HG02884 (cell line): Measurements from ENCODE around the gene SMIM10L1.

Experiments
- ATAC-seq: cut with Tn5 transposase; IDR thresholded peaks from one replicate; pipeline ENCODE4 v1.9.1; 2021; ENCODE audit warnings: mild to moderate bottlenecking, moderate library complexity; ENCODE audit not compliant: unreplicated experiment

Gene SMIM10L1

DNA sequence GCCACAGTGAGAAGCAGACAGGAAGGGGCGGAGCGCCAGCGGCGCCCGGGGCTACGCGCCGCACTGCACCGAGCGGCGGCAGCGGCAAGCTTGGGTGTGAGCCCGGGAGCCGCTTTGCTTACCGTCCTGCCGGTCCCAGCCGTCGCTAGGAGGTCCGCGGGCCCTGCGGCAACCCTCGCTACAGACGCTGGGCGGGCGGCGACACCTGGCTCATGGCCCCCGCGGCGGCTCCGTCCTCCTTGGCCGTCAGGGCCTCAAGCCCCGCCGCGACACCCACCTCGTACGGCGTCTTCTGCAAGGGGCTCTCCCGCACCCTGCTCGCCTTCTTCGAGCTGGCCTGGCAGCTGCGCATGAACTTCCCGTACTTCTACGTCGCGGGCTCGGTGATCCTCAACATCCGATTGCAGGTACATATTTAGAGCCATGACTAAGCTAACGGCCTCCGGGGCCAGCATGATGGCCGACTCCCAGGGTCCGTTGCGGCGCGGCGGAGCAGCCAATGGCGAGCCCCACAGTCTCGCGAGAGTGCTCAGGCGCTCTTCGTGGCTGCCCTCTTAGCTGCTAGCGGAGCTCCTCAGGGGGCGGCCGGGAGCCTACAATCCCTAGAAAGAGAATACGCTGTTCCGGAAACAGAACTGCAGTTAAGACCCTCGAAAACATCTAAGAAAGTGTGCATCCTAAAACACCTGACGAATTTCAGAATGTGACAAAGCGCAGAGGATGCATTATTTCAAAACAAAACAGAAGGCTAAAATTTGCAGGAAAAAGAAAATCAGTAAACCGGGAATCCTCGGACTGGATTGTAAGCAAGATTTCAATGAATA lies at the start of gene SMIM10L1:
TSS of gene SMIM10L1 (plus strand) at position 50 of the 824 bp plus-strand sequence. CDS start at position 213, 163 bp downstream.
- ATAC-seq: peak; percentile 94

DNA sequence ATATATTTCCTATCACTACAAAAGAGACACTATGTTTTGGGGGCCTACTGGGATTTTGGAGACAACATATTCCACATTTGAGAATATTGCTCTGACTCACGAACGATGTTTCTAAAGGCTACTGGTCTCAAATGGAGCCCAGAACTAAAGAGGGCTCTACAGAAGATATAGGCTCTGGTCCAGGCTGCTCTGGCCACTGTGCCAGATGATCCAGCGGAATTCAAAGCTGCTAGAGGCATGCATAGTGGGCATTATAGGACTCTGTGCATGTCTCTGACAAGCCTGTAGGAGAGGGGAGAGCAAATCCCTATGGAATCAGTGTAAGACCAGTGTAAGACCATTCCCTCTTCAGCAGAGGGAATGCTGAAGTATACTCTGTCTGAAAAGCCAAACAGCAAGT lies 40.6 kb upstream of the SMIM10L1 start:
- no peak for ATAC-seq

DNA sequence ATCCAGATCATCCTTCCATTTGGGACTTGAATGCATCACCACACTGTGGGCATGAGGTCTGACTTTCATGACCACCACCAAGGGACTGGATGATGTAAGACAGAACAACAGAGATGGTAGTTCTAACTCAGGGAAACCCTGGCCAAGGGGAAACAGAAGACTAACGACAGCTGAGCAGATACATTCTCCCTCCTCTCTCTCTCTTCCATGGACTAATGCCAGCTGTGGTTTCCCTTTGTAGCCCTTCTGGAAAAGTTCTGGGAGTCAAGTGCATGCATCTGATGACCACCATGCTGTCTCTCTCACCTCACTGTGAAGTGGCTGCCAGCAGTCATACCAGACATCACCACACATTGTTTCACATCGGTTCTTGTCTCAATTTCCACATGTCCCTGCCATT lies 40.0 kb upstream of the SMIM10L1 start:
- no peak for ATAC-seq

DNA sequence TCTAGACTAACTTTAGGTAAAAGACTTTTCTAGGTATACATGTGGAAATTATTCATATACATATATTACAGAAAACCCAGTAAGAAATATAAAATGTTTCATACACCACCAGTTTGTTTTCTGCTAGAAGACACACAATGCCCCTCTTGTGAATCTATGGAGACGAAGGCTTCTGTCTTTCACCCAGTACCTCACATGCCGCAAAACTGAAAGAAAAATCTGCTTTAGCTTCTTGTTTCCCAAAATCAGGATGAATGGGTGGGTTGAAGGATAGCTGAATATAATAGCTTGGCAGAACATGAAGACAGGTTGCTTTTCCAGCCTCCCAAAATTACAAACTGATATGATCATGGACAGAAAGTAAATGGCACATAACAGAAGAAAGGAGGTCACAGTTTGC lies 37.8 kb upstream of the SMIM10L1 start:
- ATAC-seq: no peak

DNA sequence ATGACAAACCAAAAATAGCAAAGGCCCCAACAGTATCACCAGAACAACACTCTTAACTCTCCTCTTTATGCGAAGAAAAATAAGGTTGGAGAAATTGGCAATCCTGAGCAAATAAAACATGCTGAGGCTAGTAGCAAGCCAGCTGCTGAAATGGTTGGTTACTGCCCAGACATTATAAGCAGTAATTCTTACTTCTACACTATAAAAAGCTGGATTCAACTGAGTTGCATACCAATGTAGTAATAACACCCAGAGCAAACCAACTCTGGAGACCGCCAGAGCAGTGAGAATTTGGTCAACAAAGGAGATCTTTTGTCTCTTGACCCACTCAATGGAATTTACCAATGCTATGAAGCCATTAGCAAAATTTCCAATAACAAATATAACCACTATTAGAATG lies 37.2 kb upstream of the SMIM10L1 start:
- no peak for ATAC-seq

DNA sequence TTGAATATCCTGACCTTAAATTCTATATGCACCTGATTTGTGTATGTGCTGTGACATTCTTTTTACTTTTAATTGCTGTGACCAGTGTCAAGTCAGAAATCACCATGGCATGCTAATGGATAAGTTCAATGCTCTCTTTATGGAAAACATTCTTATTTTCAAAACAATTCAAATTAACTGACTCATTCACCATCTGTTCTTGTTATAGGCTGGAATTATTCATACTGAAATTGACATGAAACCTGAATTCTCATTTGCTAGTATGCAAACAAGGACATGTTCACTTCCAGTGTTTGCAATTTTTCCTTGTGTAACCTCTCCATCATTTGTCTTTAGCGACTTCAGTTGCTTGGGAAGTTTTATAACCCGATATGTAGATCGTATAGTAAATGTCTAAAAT lies 36.7 kb upstream of the SMIM10L1 start, which contains the start of gene TAS2R30:
TSS of gene TAS2R30 (minus strand) at position 340 of the 400 bp plus-strand sequence. CDS start 400 bp downstream, outside the sequence.
- ATAC-seq: no peak

DNA sequence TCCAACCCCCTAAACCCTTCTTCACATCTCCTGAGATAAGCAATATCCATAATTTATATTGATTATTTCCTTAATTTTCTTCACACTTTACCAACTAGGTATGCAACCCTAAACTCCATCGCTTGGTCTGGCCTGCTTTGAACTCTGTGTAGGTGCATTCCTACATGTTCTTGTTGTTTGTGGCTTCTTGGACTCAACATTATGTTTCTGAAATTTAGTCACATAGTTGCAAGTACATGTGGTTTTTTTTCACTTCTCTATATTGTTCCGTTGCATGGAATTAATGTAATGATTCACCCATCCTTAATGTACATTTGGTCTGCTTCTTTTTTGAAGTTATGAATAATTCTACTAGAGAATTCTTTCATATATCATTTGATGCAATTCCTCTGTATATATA lies 34.9 kb upstream of the SMIM10L1 start:
- peak; percentile 81 for ATAC-seq

DNA sequence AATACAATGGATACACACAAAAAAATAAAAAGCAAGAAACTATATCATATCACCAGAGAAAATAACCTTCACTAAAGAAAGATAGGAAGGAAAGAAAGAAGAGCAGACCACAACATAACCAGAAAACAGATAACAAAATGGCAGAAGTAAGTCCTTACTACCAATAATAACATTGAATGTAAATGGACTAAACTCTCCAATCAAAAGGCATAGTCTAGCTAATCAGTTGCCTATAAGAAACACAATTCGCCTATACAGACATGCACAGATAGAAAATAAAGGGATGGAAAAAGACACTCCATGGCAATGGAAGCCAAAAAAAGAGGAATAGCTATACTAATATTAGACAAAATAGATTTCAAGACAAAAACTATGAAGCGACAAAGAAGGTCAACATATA lies 27.6 kb upstream of the SMIM10L1 start:
- no peak for ATAC-seq

DNA sequence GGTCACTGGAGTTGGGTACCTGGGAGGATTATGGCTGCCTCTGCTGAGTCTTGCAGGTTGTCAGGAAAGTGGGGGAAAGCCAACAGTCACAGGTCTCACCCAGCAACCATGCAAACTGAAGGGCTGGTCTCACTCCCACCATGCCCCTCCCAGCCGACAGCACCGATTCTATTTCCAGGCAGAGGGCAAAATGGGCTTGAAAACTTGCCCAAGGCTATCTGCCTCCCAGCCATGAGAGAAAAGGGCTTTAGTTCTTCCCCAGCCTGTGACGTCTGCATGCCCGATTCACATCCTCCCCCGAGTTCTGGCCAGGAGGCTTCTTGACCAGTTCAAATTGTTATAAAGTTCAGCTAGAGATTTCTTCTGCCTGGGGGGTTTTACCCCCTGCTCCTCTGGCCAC lies 26.7 kb upstream of the SMIM10L1 start:
- ATAC-seq: no peak

DNA sequence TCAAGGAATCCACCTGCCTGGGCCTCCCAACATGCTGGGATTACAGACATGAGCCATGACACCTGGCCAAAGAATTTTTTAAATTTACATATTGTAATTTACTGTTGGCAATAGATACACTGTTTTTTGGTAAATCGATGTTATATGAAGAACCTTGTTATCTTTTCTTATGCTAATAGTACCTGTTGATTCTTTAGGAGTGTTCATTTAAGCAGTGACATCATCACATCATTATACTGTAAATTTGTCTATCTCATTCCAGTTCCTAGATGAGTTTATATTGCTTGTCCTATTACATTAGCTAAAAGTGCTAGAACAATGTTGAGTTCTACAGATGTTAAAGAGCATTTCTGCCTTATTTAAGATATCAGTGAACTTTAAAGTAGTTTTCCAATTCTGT lies 23.6 kb upstream of the SMIM10L1 start:
- no peak for ATAC-seq

DNA sequence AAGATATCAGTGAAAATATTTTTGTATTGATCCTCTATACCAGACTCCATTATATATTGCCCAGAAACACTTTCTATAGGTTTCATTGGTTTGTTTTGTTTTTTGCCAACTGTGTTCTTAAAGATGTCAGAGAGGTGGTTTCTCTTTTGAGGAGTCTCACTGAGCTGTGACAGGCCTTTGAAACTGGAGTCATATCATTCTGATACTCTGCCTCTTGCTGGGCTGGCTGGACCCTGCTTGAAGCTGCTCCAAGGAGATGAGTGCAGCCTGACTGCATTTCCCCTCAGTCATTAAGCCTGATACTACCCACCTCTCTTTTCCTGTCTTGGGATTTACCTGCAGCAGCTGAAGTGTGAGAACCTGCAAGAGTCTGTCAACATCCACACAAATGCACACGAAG lies 20.2 kb upstream of the SMIM10L1 start:
- no peak for ATAC-seq

DNA sequence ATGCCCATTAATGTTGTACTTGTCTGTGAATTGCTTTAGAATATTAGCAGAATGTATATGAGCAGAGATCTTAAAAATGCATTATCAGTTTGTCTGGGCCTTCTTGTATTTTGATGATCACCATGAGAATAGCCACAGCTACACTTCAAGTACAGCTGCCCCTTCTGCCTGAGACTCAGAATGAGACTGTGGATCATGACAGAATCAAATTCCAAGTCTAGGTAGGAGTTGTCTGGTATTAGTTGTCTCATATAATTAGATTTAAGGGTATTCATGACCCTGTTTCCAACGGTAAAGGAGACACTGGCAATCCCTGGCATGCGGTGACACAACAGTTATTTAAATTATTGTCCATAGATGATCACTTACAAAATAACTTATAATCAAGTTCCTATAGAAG lies 18.3 kb upstream of the SMIM10L1 start:
- ATAC-seq: no peak

DNA sequence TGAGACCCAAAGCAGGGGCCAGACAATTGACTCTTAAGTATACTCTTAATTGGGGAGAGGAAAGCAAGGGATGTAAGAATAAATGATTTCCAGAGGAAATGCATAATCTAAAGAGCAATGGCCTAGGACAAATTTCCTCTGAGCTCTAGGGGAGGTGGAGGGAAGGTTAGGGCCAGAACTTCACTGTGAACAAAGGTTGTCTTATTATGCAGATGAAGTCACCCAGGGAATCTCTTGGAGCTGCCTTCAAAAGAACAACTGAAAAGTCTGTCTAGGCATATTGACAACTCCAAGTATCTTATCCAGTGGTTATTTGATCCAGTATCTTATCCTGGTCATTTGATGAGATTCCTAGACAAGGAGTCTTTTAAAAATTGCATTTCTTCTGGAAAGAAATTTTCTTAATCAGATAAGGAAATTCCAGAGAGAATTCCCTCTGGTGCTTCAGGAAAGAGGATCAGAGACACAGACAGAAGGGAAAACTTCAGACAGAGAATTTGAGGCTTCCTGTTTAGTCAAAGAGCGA lies 16.5 kb upstream of the SMIM10L1 start:
- no peak for ATAC-seq

DNA sequence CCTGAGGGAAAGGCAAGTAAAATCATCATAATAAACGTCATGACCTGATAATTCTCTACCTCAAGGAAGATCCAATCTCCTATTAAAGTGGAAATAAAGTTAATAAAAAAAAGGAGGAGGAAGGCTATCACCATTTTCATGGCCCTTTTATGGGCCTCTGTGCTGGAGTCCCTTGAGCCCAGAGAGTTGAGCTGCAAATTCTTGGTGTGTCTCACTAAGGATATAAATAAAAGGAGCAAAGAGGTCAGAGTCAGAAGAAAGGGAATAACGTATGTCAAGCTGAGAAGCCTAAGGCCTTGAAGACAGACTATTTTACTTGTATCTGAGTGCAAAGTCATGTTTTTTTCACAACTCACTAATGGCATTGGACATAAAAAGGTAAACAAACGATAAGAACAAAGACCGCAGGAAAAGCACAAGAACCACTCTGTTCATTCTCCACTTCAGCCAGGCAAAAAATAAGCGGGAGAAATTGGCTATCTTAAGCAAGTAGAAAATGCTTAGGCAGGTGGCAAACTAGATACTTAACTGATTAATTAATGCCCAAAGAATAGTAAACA lies 12.0 kb upstream of the SMIM10L1 start:
- ATAC-seq: no peak

DNA sequence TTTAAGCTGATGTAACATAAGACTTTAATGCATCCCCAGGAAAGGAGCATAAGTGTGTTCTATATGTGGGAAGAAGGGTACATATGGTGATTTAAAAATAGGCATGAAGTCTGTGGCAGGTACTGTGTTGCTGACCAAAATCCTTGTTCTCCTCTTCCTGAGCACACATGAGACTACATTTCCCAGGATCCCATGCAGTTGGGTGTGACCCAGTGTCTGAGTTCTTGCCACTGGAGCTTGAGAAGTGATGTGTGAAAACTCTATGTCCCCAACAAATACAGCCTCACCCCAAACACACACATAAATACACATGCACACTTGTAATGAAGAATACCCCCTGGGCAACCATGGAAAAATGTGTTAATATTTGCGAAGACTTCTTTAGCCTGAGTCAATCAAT lies 8.5 kb upstream of the SMIM10L1 start:
- no peak for ATAC-seq

DNA sequence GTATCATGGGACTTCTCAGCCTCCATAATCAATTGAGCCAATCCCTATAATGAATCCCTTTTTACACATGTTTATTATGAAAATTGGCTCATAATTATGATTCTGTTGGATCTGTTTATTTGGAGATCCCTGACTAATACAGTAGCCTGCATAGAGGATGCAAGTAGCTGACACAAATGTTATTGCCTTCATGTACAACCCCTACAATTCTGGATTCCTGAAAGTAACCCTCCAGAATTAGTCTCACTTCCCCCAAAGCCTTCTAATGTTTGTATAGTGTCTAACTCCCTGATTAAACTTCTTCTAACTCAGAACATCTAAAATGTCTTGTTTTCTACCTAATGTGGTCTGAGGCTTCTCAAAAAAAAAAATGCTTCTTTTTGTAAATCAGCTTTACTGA lies 6.6 kb upstream of the SMIM10L1 start:
- ATAC-seq: no peak

DNA sequence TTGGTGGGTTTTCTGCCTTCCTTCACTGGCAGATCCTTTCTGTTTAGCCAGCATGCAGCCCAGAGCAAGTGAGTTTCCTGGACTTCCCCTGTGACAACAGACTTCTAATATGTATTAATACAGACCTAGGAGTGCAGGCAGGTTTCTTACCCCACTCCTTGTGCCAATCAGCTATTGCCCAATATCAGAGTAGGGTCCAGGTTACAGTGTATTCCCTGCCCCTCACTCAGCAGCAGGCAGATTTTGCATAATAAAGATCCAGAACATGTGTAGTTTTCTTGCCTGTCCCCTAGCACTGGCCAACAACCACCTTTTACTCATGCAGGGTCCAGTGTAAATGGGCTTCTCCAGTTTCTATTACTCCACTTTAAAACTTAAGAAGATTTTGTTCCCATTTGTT lies 4.7 kb upstream of the SMIM10L1 start:
- ATAC-seq: no peak

DNA sequence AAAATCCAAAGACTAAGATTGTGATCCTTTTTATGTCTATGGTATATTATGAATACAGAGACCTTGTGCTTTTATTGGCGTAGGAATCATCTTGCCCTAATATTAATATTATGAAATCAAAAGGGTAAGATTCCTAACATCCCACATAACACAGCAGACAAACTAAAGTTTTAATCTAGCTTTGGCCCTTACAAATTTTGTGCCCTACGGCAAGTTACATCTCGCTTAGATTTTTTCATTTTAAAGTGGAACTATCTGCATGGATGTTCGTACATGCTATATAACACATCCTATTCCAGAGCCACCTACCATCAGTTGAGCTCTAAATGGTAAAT lies 217 bp upstream of the SMIM10L1 start:
- no peak for ATAC-seq

DNA sequence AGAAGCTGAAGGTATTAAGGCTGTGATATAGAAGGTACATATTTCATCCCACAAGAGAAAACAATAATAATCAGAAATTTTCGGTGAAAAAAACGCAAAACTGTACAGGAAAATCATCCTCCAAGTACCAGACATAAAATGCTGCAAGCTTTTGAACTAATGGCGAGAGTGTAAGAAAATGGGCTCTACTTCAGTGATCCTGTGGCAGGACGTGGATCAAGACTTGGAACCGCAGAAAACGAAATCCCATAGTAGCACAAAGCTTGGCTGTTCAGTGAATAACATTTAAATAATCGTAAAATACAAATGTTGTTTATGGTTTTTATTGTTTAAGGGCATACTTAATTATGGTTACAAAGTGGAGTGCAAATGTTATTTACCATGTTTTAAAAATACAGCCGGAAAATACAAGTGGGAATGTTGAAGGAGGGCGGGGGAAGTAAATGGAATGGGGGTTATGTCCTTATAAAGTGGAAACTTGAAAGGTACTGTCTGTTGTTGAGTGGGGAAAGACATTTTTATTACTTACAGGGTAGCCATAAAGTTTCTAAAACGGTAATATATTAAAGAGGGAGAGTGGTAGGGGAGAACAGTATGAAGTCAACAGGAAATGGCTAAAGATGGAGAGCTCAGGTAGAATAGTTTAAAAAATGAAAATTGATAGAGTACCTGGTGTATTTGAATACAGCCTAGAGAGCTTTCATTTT lies 1.1 kb downstream of the SMIM10L1 start:
- no peak for ATAC-seq

DNA sequence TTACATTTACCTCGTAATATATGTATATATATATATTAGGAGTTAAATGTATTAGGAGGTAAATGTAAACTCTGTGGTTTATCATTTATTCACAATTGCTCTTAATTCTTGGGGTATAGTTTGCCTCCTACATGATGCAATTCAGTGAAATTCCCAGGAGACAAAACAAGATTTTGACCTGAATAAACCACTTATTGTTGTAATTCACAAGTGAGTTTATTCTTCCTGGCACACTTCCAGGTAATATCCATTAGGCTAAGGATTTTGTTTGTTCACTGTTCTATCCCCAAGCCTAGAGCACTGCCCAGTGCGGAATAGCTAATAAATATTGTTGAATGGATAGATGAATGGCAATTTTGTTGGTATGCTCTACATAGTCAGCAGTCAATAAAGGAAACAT lies 3.0 kb downstream of the SMIM10L1 start:
- ATAC-seq: no peak

DNA sequence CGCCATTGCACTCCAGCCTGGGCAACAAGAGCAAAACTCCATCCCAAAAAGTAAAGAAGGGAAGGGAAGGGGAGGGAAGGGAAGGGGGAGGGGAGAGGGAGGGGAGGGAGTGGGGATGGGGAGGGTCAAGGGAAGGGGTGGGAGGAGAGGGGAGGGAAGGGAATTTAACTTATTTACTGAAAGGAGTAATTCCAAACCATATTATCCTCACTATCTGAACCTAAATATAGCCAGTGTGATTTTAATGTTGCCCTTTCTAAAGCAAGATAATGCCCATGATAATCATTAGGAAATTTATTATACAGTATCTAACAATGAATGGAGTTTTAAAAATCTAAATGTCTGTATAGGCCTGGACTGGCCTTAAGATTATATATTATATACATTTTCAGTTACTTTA lies 7.3 kb downstream of the SMIM10L1 start:
- no peak for ATAC-seq

DNA sequence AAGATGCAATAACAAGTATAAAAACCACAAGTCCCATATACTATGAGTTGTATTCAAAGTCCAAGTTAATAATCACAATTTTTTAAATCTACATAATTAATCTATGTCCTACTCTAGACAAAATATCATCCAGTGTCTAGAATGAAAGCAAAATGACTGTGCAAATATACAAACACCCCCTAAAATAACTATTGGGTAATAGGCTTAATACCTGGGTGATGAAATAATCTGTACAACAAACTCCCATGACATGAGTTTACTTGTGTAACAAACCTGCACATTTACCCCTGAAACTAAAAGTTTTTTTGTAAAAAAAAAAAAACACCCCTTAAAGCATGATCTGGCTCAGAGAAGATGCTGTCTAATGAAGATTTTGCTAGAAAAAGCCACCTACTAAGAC lies 11.5 kb downstream of the SMIM10L1 start:
- no peak for ATAC-seq
